SW480 (cell line): Measurements from ENCODE around the gene ADARB1.
A peak's percentile ranks its signal among the peaks of the same experiment; 100 is the strongest.

Experiments
- DNase-seq: peaks from one replicate; pipeline ENCODE4 v3.0.0-alpha.2; 2016; ENCODE audit warnings: low spot score

Gene ADARB1

GRCh38 chr21:45252448-45252925, 178.1 kb downstream of the ADARB1 start:
- DNase-seq, result no peak

- DNase-seq, result no peak
Measured at GRCh38 chr21:45253180-45253579, 178.8 kb downstream of the ADARB1 start.

GRCh38 chr21:45253633-45254459, 179.5 kb downstream of the ADARB1 start:
- no peak for DNase-seq

GRCh38 chr21:45254460-45254930, 180.1 kb downstream of the ADARB1 start:
- DNase-seq, result no peak

GRCh38 chr21:45255381-45256020, 181.1 kb downstream of the ADARB1 start:
- DNase-seq, result peak; percentile 77

- DNase-seq, result no peak
Measured at GRCh38 chr21:45256021-45256911, 181.9 kb downstream of the ADARB1 start.

GRCh38 chr21:45256912-45257672, 182.7 kb downstream of the ADARB1 start:
- DNase-seq, result no peak

- DNase-seq, result no peak
Measured at GRCh38 chr21:45257673-45258341, 183.4 kb downstream of the ADARB1 start.

- DNase-seq, result no peak
Measured at GRCh38 chr21:45258466-45258865, 184.1 kb downstream of the ADARB1 start.

GRCh38 chr21:45259206-45259840, 184.9 kb downstream of the ADARB1 start:
- DNase-seq, result no peak

- no peak for DNase-seq
Measured at GRCh38 chr21:45260191-45260825, 185.9 kb downstream of the ADARB1 start.

GRCh38 chr21:45261093-45261492, 186.7 kb downstream of the ADARB1 start:
- no peak for DNase-seq

GRCh38 chr21:45262041-45262581, 187.7 kb downstream of the ADARB1 start:
- DNase-seq, result no peak

GRCh38 chr21:45262616-45263015, 188.2 kb downstream of the ADARB1 start:
- DNase-seq, result no peak

- DNase-seq, result no peak
Measured at GRCh38 chr21:45263534-45263933, 189.2 kb downstream of the ADARB1 start.

- no peak for DNase-seq
Measured at GRCh38 chr21:45264146-45264911, 189.9 kb downstream of the ADARB1 start.

- no peak for DNase-seq
Measured at GRCh38 chr21:45264912-45265515, 190.6 kb downstream of the ADARB1 start.
